ENCODE data around the gene ALPI. TPM values are rescaled to one million over a fixed set of nuclear protein-coding genes. Genes with fewer than 3 reads are reported as not detected.
"Not testable (repeated sequence)": the region's sequence is repeated elsewhere in the genome, so short reads cannot be mapped to it uniquely, and the experiment has no call there.

The ALPI gene
- total RNA-seq, 1 experiment from 2014 or later, result 0.10 TPM

- H3K4me3 ChIP-seq (ENCODE audit: insufficient read depth, low read depth, low read length), result no peak overlapping the region
- DNase-seq, result peak; percentile 47
- H3K36me3 ChIP-seq (replicated peaks; ENCODE audit: control insufficient read depth, insufficient read depth, low read length), result no peaks in the 10 kb centered on the region
- no peaks in the 10 kb centered on the region for H3K27me3 ChIP-seq (ENCODE audit: control insufficient read depth, insufficient read depth, low read length)
Measured at GRCh38 chr2:232434563-232435374, 21.2 kb upstream of the ALPI start.

- H3K4me3 ChIP-seq (ENCODE audit: insufficient read depth, low read depth, low read length), result no peak overlapping the region
Measured at GRCh38 chr2:232435375-232435648, 20.6 kb upstream of the ALPI start.

GRCh38 chr2:232435805-232436204 lies 20.1 kb upstream of the ALPI start:
- H3K4me3 ChIP-seq (ENCODE audit: insufficient read depth, low read depth, low read length), result no peak overlapping the region
- peak; percentile 19 for DNase-seq
- no peaks in the 10 kb centered on the region for H3K27me3 ChIP-seq (ENCODE audit: control insufficient read depth, insufficient read depth, low read length)
- H3K36me3 ChIP-seq (replicated peaks; ENCODE audit: control insufficient read depth, insufficient read depth, low read length), result no peaks in the 10 kb centered on the region

More at GRCh38 chr2:232435375-232435648, 20.6 kb upstream of the ALPI start:
- Histone ChIP-seq H3K27me3 (ENCODE audit: control insufficient read depth, insufficient read depth, low read length) (no peaks in the 10 kb centered on the region), H3K36me3 (replicated peaks; ENCODE audit: control insufficient read depth, insufficient read depth, low read length) (no peaks in the 10 kb centered on the region)
- no peak for DNase-seq

- Histone ChIP-seq H3K4me3 (ENCODE audit: insufficient read depth, low read depth, low read length) (no peak overlapping the region), H3K36me3 (replicated peaks; ENCODE audit: control insufficient read depth, insufficient read depth, low read length) (no peaks in the 10 kb centered on the region), H3K27me3 (ENCODE audit: control insufficient read depth, insufficient read depth, low read length) (no peaks in the 10 kb centered on the region)
- peak; percentile 83 for DNase-seq
Measured at GRCh38 chr2:232436381-232437194, 19.4 kb upstream of the ALPI start.

GRCh38 chr2:232437195-232437571 lies 18.8 kb upstream of the ALPI start:
- H3K27me3 ChIP-seq (ENCODE audit: control insufficient read depth, insufficient read depth, low read length), result no peaks in the 10 kb centered on the region
- DNase-seq, result peak; percentile 37
- H3K36me3 ChIP-seq (replicated peaks; ENCODE audit: control insufficient read depth, insufficient read depth, low read length), result no peaks in the 10 kb centered on the region
- no peak overlapping the region for H3K4me3 ChIP-seq (ENCODE audit: insufficient read depth, low read depth, low read length)

- Histone ChIP-seq H3K4me3 (ENCODE audit: insufficient read depth, low read depth, low read length) (no peak overlapping the region), H3K36me3 (replicated peaks; ENCODE audit: control insufficient read depth, insufficient read depth, low read length) (no peaks in the 10 kb centered on the region)
- DNase-seq, result peak; percentile 38
Measured at GRCh38 chr2:232438091-232438490, 17.9 kb upstream of the ALPI start.

GRCh38 chr2:232438951-232439757 lies 16.8 kb upstream of the ALPI start:
- peak; percentile 88 for DNase-seq

More at GRCh38 chr2:232438091-232438490, 17.9 kb upstream of the ALPI start:
- H3K27me3 ChIP-seq (ENCODE audit: control insufficient read depth, insufficient read depth, low read length), result no peaks in the 10 kb centered on the region

GRCh38 chr2:232439758-232440135 lies 16.2 kb upstream of the ALPI start:
- Histone ChIP-seq H3K4me3 (ENCODE audit: insufficient read depth, low read depth, low read length) (no peak overlapping the region), H3K27me3 (ENCODE audit: control insufficient read depth, insufficient read depth, low read length) (no peaks in the 10 kb centered on the region), H3K36me3 (replicated peaks; ENCODE audit: control insufficient read depth, insufficient read depth, low read length) (no peaks in the 10 kb centered on the region)
- peak; percentile 71 for DNase-seq

More at GRCh38 chr2:232438951-232439757, 16.8 kb upstream of the ALPI start:
- no peaks in the 10 kb centered on the region for H3K27me3 ChIP-seq (ENCODE audit: control insufficient read depth, insufficient read depth, low read length)
- H3K36me3 ChIP-seq (replicated peaks; ENCODE audit: control insufficient read depth, insufficient read depth, low read length), result no peaks in the 10 kb centered on the region
- H3K4me3 ChIP-seq (ENCODE audit: insufficient read depth, low read depth, low read length), result no peak overlapping the region

GRCh38 chr2:232440220-232441018 lies 15.5 kb upstream of the ALPI start:
- peak; percentile 96 for DNase-seq
- not testable (repeated sequence) for H3K27me3 ChIP-seq (ENCODE audit: control insufficient read depth, insufficient read depth, low read length); H3K4me3 ChIP-seq (ENCODE audit: insufficient read depth, low read depth, low read length); H3K36me3 ChIP-seq (replicated peaks; ENCODE audit: control insufficient read depth, insufficient read depth, low read length)

- Histone ChIP-seq H3K4me3 (ENCODE audit: insufficient read depth, low read depth, low read length) (no peak overlapping the region), H3K27me3 (ENCODE audit: control insufficient read depth, insufficient read depth, low read length) (no peaks in the 10 kb centered on the region), H3K36me3 (replicated peaks; ENCODE audit: control insufficient read depth, insufficient read depth, low read length) (no peaks in the 10 kb centered on the region)
- DNase-seq, result peak; percentile 32
Measured at GRCh38 chr2:232441147-232441651, 14.8 kb upstream of the ALPI start.

- not testable (repeated sequence) for H3K27me3 ChIP-seq (ENCODE audit: control insufficient read depth, insufficient read depth, low read length); H3K36me3 ChIP-seq (replicated peaks; ENCODE audit: control insufficient read depth, insufficient read depth, low read length); H3K4me3 ChIP-seq (ENCODE audit: insufficient read depth, low read depth, low read length)
- DNase-seq, result peak; percentile 17
Measured at GRCh38 chr2:232441922-232442321, 14.0 kb upstream of the ALPI start.

GRCh38 chr2:232442431-232442830 lies 13.5 kb upstream of the ALPI start:
- H3K4me3 ChIP-seq (ENCODE audit: insufficient read depth, low read depth, low read length); H3K36me3 ChIP-seq (replicated peaks; ENCODE audit: control insufficient read depth, insufficient read depth, low read length); H3K27me3 ChIP-seq (ENCODE audit: control insufficient read depth, insufficient read depth, low read length): not testable (repeated sequence)
- DNase-seq, result peak; percentile 28

- H3K27me3 ChIP-seq (ENCODE audit: control insufficient read depth, insufficient read depth, low read length); H3K36me3 ChIP-seq (replicated peaks; ENCODE audit: control insufficient read depth, insufficient read depth, low read length); H3K4me3 ChIP-seq (ENCODE audit: insufficient read depth, low read depth, low read length); DNase-seq: not testable (repeated sequence)
Measured at GRCh38 chr2:232443047-232443446, 12.9 kb upstream of the ALPI start.
